Keratinocyte (primary cell): ENCODE data around the gene SERTAD4. TPM values are rescaled to one million over a fixed set of nuclear protein-coding genes. Genes with fewer than 3 reads are reported as not detected.

Experiments
- DNase-seq: peaks from one replicate; pipeline ENCODE4 v3.0.0-alpha.2; 2011; ENCODE audit warnings: low read depth, missing footprints, low spot score
- FAIRE-seq: peaks from 2 replicates; lab custom pipeline; 2011; peaks lifted over from hg19 to GRCh38; lab: Jason Lieb, UNC
- H2AFZ ChIP-seq: 2 replicates; pipeline ENCODE4 v1.6.0; 2012; ENCODE audit warnings: low read length, control low read depth, inconsistent platforms; ENCODE audit not compliant: control insufficient read depth
- H3K27ac ChIP-seq: 2 replicates; pipeline ENCODE4 v1.5.1; 2011; ENCODE audit warnings: low read length; ENCODE audit not compliant: control insufficient read depth, insufficient read depth
- H3K27me3 ChIP-seq: 3 replicates; pipeline ENCODE4 v1.6.0; 2011; ENCODE audit warnings: low read length; ENCODE audit not compliant: control insufficient read depth, insufficient read depth; ENCODE audit errors: extremely low read depth
- H3K36me3 ChIP-seq, 2 experiments: 2 replicates in 1 of 2; 3 replicates in 1 of 2; pipeline ENCODE4 v1.5.1; 2011; ENCODE audit warnings: low read length in 2 of 2, mild to moderate bottlenecking in 1 of 2; ENCODE audit not compliant: control insufficient read depth in 2 of 2, insufficient read depth in 2 of 2; ENCODE audit errors: extremely low read depth in 1 of 2
- H3K4me1 ChIP-seq: 3 replicates; pipeline ENCODE4 v1.5.1; 2011; ENCODE audit warnings: low read length; ENCODE audit not compliant: control insufficient read depth, insufficient read depth; ENCODE audit errors: extremely low read depth
- H3K4me2 ChIP-seq: 3 replicates; pipeline ENCODE4 v1.6.0; 2011; ENCODE audit warnings: low read depth, low read length; ENCODE audit not compliant: control insufficient read depth, insufficient read depth; ENCODE audit errors: extremely low read depth
- H3K4me3 ChIP-seq, 3 experiments: fragments of 200-600 bp in 1 of 3; sonication (generic) in 1 of 3; 2 replicates in 2 of 3; 3 replicates in 1 of 3; pipeline ENCODE4 v1.5.1; 2011 to 2016; ENCODE audit warnings: low read length in 3 of 3, mild to moderate bottlenecking in 3 of 3, control low read depth in 2 of 3, inconsistent platforms in 1 of 3, low read depth in 1 of 3, mixed read lengths in 1 of 3, mixed run types in 1 of 3, moderate library complexity in 1 of 3; ENCODE audit not compliant: control insufficient read depth in 2 of 3, insufficient read depth in 2 of 3; ENCODE audit errors: extremely low read depth in 1 of 3
- H3K79me2 ChIP-seq: 2 replicates; pipeline ENCODE4 v1.6.0; 2012; ENCODE audit warnings: low read length; ENCODE audit not compliant: control insufficient read depth, insufficient read depth
- H3K9ac ChIP-seq: 3 replicates; pipeline ENCODE4 v1.6.0; 2011; ENCODE audit warnings: low read length; ENCODE audit not compliant: control insufficient read depth, insufficient read depth; ENCODE audit errors: extremely low read depth
- H3K9me1 ChIP-seq: 3 replicates; pipeline ENCODE4 v1.6.0; 2011; ENCODE audit warnings: low read length; ENCODE audit not compliant: control insufficient read depth, insufficient read depth; ENCODE audit errors: extremely low read depth
- H3K9me3 ChIP-seq: 2 replicates; pipeline ENCODE4 v1.5.1; 2012; ENCODE audit warnings: low read depth, low read length; ENCODE audit not compliant: control insufficient read depth
- H4K20me1 ChIP-seq: 3 replicates; pipeline ENCODE4 v1.6.0; 2011; ENCODE audit warnings: low read length; ENCODE audit not compliant: control insufficient read depth, insufficient read depth; ENCODE audit errors: extremely low read depth
- EZH2 ChIP-seq: IDR thresholded peaks from one replicate; pipeline ENCODE4 v1.6.1; 2012; ENCODE audit warnings: inconsistent platforms, mild to moderate bottlenecking, low read length, moderate library complexity
- dilution Hi-C: fragments of 300-500 bp; cut with MboI; formaldehyde crosslinking; loops from one replicate; pipeline ENCODE4 v1.7.0; 2020; ENCODE audit warnings: low sequenced_read_pairs; ENCODE audit not compliant: extremely low pct_ligation_motif_present
- polyA plus RNA-seq, 5 experiments: library from polyadenylated mRNA; depleted of rRNA in 3 of 5; stranded (reverse) in 3 of 5; stranded (forward) in 1 of 5; unstranded in 1 of 5; fragments of >200 nt; gene quantifications; 1 replicate in 1 of 5; 2 replicates in 3 of 5; 3 replicates in 1 of 5; pipeline versions ENCODE4 v1.2.1 to v1.2.3, GENCODE V29; 2011 to 2012; ENCODE audit warnings: missing spikeins in 2 of 5, low read depth in 1 of 5, low replicate concordance in 1 of 5
- TF ChIP-seq, protein P1 (sequence below), 3 experiments: IDR thresholded peaks in 1 of 3; conservative IDR thresholded peaks in 1 of 3; optimal IDR thresholded peaks in 1 of 3; 2 replicates in 2 of 3; 3 replicates in 1 of 3; pipeline versions ENCODE3 to v1.5.1; 2011; ENCODE audit warnings: low read length in 3 of 3, mild to moderate bottlenecking in 3 of 3, moderate library complexity in 2 of 3, control low read depth in 1 of 3, inconsistent platforms in 1 of 3; ENCODE audit not compliant: insufficient read depth in 2 of 3; ENCODE audit errors: extremely low read depth in 1 of 3

The SERTAD4 gene
- polyA plus RNA-seq, 1 donor (not counting 4 experiments of a cell fraction or from before 2014, with no cell fraction given): 3.4 TPM

DNA sequence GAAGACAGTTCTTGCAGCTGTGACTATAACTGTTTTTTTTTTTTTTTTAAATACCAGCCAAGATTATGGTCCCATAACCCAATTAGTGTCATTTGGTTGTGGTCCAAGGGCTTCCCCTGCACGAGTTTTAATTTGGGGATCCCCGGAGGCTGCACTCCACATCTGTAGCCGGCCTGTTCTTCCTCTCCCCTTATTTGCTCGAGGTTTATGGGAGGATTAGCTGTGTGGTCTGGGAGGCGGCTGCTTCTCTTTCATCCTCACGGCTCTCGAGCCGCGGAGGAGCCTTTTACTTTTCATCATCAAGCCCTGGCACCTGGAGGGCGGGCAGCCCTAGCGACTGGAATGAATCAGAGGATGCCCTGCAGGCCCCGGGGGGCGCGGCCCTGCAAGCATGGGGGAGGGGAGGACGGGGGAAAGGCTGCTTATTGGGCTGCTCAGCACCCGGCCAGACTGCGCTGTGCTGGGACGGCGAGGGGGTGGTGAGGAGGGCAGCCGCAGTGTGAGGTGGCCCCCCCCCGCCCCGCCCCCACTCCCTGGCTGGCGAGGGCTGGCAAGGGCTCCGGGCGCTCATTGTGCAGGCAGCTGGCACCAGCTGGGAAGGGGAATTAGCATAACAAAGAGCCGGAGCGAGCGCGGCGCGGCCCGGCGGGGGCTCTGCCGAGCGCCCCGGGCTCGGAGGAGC lies 18.5 kb downstream of the SERTAD4 start:
- Histone ChIP-seq H3K4me3 (peak overlapping the region; percentile 35 to 71 (median 64)), H3K9me3 (no peaks in the 10 kb centered on the region), H3K4me1 (peaks cover 15% of the 10 kb centered on the region), H3K36me3 (no peaks in the 10 kb centered on the region), H3K9me1 (no peaks in the 10 kb centered on the region), H3K4me2 (peak overlapping the region; percentile 82), H3K27me3 (no peaks in the 10 kb centered on the region), H3K9ac (peak overlapping the region; percentile 64), H3K79me2 (no peaks in the 10 kb centered on the region), H3K27ac (peak overlapping the region; percentile 25), H2AFZ (peak overlapping the region; percentile 86), H4K20me1 (no peaks in the 10 kb centered on the region)
- DNase-seq (peak; percentile 62), FAIRE-seq (peak; percentile 46)
- dilution Hi-C loops: no loop called here
- TF ChIP-seq, protein P1, sequence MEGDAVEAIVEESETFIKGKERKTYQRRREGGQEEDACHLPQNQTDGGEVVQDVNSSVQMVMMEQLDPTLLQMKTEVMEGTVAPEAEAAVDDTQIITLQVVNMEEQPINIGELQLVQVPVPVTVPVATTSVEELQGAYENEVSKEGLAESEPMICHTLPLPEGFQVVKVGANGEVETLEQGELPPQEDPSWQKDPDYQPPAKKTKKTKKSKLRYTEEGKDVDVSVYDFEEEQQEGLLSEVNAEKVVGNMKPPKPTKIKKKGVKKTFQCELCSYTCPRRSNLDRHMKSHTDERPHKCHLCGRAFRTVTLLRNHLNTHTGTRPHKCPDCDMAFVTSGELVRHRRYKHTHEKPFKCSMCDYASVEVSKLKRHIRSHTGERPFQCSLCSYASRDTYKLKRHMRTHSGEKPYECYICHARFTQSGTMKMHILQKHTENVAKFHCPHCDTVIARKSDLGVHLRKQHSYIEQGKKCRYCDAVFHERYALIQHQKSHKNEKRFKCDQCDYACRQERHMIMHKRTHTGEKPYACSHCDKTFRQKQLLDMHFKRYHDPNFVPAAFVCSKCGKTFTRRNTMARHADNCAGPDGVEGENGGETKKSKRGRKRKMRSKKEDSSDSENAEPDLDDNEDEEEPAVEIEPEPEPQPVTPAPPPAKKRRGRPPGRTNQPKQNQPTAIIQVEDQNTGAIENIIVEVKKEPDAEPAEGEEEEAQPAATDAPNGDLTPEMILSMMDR (optimal IDR thresholded peaks at IDR 0.05 in 1 of 3, IDR thresholded peaks at IDR 0.05 in 1 of 3, conservative IDR thresholded peaks at IDR 0.05 in 1 of 3; ENCODE audit: extremely low read depth in 1 of 3, insufficient read depth in 2 of 3, low read length in 3 of 3): no peak
- no peak for TF ChIP-seq EZH2

DNA sequence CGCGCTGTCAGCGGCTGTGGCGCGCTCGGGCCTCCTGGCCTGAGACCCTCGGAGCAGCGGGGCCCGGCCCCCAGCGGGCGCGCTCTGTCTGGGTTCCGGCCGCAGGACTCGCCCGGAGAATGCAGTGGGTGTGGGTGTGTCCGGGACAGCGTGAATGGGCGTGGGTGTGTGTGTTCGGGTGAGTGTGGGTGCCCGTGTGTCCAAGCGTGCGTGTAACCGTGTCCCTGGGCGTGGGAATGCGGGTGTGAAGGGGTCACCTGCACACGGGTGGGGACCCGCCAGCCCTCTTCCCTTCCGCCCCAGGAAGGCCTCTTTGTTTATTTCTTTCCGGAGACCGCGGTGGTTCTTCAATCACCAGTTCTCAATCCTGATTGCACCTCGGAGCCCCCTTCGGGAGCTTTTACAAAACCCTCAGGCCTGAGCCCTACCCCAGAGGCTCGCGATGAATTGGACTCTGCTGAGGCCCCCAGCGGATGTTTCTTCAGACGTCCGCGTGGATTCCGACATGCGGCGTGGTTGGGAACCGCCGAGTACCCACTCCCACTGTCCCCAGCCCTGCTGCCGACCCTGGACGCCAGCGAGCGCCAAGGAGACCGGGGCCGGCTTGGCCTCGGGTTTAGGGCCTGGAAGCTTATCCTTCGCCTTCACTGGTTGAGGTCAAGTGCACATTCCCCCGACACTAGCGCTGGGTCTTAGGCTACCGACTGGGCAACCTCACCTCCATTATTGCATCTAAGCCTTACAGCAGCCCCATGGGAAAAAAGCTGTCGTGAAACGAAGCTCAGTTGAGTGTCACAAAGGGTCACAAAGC lies 19.3 kb downstream of the SERTAD4 start:
- dilution Hi-C loops: no loop called here
- H3K79me2 ChIP-seq: no peaks in the 10 kb centered on the region
- no peak for FAIRE-seq
- peak overlapping the region; percentile 25 for H3K27ac ChIP-seq
- no peaks in the 10 kb centered on the region for H3K9me1 ChIP-seq
- no peaks in the 10 kb centered on the region for H3K9me3 ChIP-seq
- no peaks in the 10 kb centered on the region for H3K27me3 ChIP-seq
- TF ChIP-seq, protein P1 (optimal IDR thresholded peaks at IDR 0.05 in 1 of 3, IDR thresholded peaks at IDR 0.05 in 1 of 3, conservative IDR thresholded peaks at IDR 0.05 in 1 of 3; ENCODE audit: extremely low read depth in 1 of 3, insufficient read depth in 2 of 3, low read length in 3 of 3): no peak
- no peak for TF ChIP-seq EZH2
- peak overlapping the region; percentile 86 for H2AFZ ChIP-seq
- H3K4me2 ChIP-seq: peak overlapping the region; percentile 82
- no peaks in the 10 kb centered on the region for H4K20me1 ChIP-seq
- H3K4me1 ChIP-seq: peaks cover 15% of the 10 kb centered on the region
- peak overlapping the region; percentile 35 to 71 (median 64) for H3K4me3 ChIP-seq
- peak overlapping the region; percentile 64 for H3K9ac ChIP-seq
- DNase-seq: no peak
- no peaks in the 10 kb centered on the region for H3K36me3 ChIP-seq
